Lung (tissue), 12 donors: Measurements from ENCODE around the gene MPP7. TPM values are rescaled to one million over a fixed set of nuclear protein-coding genes. Genes with fewer than 3 reads are reported as not detected.
"Not testable (repeated sequence)": the region's sequence is repeated elsewhere in the genome, so short reads cannot be mapped to it uniquely, and the experiment has no call there.

Source experiments
- ATAC-seq: fragments of 200-7000 bp; cut with Tn5 transposase; one replicate; pipeline ENCODE4 v1.9.1; 2020; ENCODE audit warnings: moderate number of reproducible peaks; ENCODE audit not compliant: insufficient read depth, low FRiP score
- DNase-seq, 3 donors: peaks; one replicate each; pipeline ENCODE4 v3.0.0-alpha.2; 2013 to 2017
- H3K27ac ChIP-seq, 2 donors: one replicate each; pipeline ENCODE4 v1.5.1; 2013; ENCODE audit warnings: mild to moderate bottlenecking in 2 of 2, moderate library complexity in 2 of 2, control low read depth in 1 of 2, inconsistent platforms in 1 of 2, low read depth in 1 of 2, low read length in 1 of 2
- H3K27me3 ChIP-seq, 3 donors: one replicate each; pipeline ENCODE4 v1.5.1; 2013; ENCODE audit warnings: low read length in 2 of 3; ENCODE audit not compliant: control insufficient read depth in 3 of 3, insufficient read depth in 3 of 3
- H3K36me3 ChIP-seq, 4 donors: one replicate each; pipeline ENCODE4 v1.5.1; 2013; ENCODE audit warnings: low read length in 4 of 4, mild to moderate bottlenecking in 1 of 4, moderate library complexity in 1 of 4; ENCODE audit not compliant: control insufficient read depth in 4 of 4, insufficient read depth in 4 of 4
- H3K4me1 ChIP-seq, 5 donors: one replicate each; pipeline ENCODE4 v1.5.1; 2013; ENCODE audit warnings: low read length in 5 of 5, mild to moderate bottlenecking in 2 of 5, moderate library complexity in 1 of 5; ENCODE audit not compliant: control insufficient read depth in 5 of 5, insufficient read depth in 5 of 5
- H3K4me3 ChIP-seq: one replicate; pipeline ENCODE4 v1.5.1; 2013; ENCODE audit warnings: mild to moderate bottlenecking, control low read depth, moderate library complexity
- H3K9ac ChIP-seq, 2 donors: one replicate each; pipeline ENCODE4 v1.5.1; 2013; ENCODE audit warnings: low read length in 2 of 2, control low read depth in 1 of 2; ENCODE audit not compliant: insufficient read depth in 1 of 2
- H3K9me3 ChIP-seq, 4 donors: one replicate each; pipeline ENCODE4 v1.5.1; 2013; ENCODE audit warnings: low read length in 3 of 4, mild to moderate bottlenecking in 1 of 4, moderate library complexity in 1 of 4; ENCODE audit not compliant: control insufficient read depth in 4 of 4, insufficient read depth in 3 of 4
- CTCF ChIP-seq: IDR thresholded peaks from 2 replicates; pipeline ENCODE4 v1.5.1; 2012; ENCODE audit warnings: mild to moderate bottlenecking; ENCODE audit errors: control extremely low read depth, extremely low read depth
- WGBS, 2 donors: extraction: QIAGEN DNeasy Blood & Tissue Kit; methylation state at CpG; one replicate each; pipeline ENCODE4 v1.1.7; 2013; 5-methylcytosine and 5-hydroxymethylcytosine counted together
- polyA plus RNA-seq, 2 donors: library from polyadenylated mRNA; stranded (reverse); fragments of 200-250 nt; gene quantifications; one replicate each; pipeline ENCODE4 v1.2.1, GENCODE V29; 2013
- total RNA-seq, 2 donors: library from RNA; depleted of rRNA in 1 of 2; stranded (reverse); fragments of >200 nt in 1 of 2; gene quantifications; one replicate each; pipeline ENCODE4 v1.2.1, GENCODE V29; 2014 to 2021
- donor health status: control.
- donor health status: control.
- donor health status: Bipolar disorder and iron deficiency.
- donor health status: healthy.
- donor health status: DM: yes; HTN: yes; CAD: no.

Gene MPP7
- total and polyA plus RNA-seq, 4 donors = 7.0 to 37.2 (median 19.2) TPM

- H3K9me3 ChIP-seq = no peaks in the 10 kb centered on the region
- H3K27ac ChIP-seq = peak overlapping the region; percentile 79 to 81
- 17 to 18% methylated on average over 10 of the region's 10 CpGs for WGBS, 2 donors
- H3K36me3 ChIP-seq = no peaks in the 10 kb centered on the region
- ATAC-seq (peak; percentile 67), DNase-seq (peak; percentile 37 to 86 (median 63))
- peaks cover 2 to 6% (median 3%) of the 10 kb centered on the region in 5 donors for H3K4me1 ChIP-seq
- no peak overlapping the region for H3K9ac ChIP-seq
- no peak for TF ChIP-seq CTCF
- no peaks in the 10 kb centered on the region for H3K27me3 ChIP-seq
- H3K4me3 ChIP-seq = no peak overlapping the region
These were observed 23.9 kb upstream of the MPP7 start for GRCh38 chr10:28326516-28327490.

- no peak overlapping the region for H3K4me3 ChIP-seq
- H3K36me3 ChIP-seq = no peaks in the 10 kb centered on the region
- TF ChIP-seq CTCF = no peak
- H3K9me3 ChIP-seq = no peaks in the 10 kb centered on the region
- H3K4me1 ChIP-seq = no peaks in the 10 kb centered on the region
- 74 to 77% methylated on average over 4 of the region's 4 CpGs for WGBS, 2 donors
- H3K9ac ChIP-seq = no peak overlapping the region
- H3K27me3 ChIP-seq = no peaks in the 10 kb centered on the region
- DNase-seq (no peak), ATAC-seq (no peak)
- no peak overlapping the region for H3K27ac ChIP-seq
These were observed 17.9 kb upstream of the MPP7 start for GRCh38 chr10:28320799-28321198.

- Histone ChIP-seq H3K27me3 (peaks cover 0 to 2% (median 0%) of the 10 kb centered on the region in 3 donors), H3K9me3 (no peaks in the 10 kb centered on the region), H3K9ac (no peak overlapping the region), H3K27ac (no peak overlapping the region), H3K4me1 (no peaks in the 10 kb centered on the region), H3K4me3 (no peak overlapping the region), H3K36me3 (no peaks in the 10 kb centered on the region)
- 83 to 87% methylated on average over 3 of the region's 3 CpGs for WGBS, 2 donors
- ATAC-seq (no peak), DNase-seq (no peak)
- no peak for TF ChIP-seq CTCF
These were observed 17.2 kb upstream of the MPP7 start for GRCh38 chr10:28320090-28320489.

- H3K9ac ChIP-seq, H3K36me3 ChIP-seq, H3K9me3 ChIP-seq, H3K4me1 ChIP-seq, H3K4me3 ChIP-seq, H3K27me3 ChIP-seq, ATAC-seq, H3K27ac ChIP-seq, DNase-seq: not testable (repeated sequence)
These were observed 16.2 kb upstream of the MPP7 start for GRCh38 chr10:28319061-28319460.
